Natural killer cell (primary cell): ENCODE measurements around the gene PALLD. TPM values are rescaled to one million over a fixed set of nuclear protein-coding genes. Genes with fewer than 3 reads are reported as not detected.

Experiments
- ATAC-seq, 3 donors: fragments of 150-1000 bp in 2 of 3; fragments of 200-7000 bp in 1 of 3; cut with Tn5 transposase; 1 replicate in 1 of 3; 2 replicates in 2 of 3; pipeline ENCODE4 v1.10.0; 2021; ENCODE audit warnings: mild to moderate bottlenecking in 2 of 3, moderate library complexity in 2 of 3
- DNase-seq, 2 donors: peaks; one replicate each; pipeline versions ENCODE4 v3.0.0 to v3.0.0-alpha.2; 2013 to 2021; ENCODE audit warnings: mixed read lengths in 1 of 2
- H3K27ac ChIP-seq: one replicate; pipeline ENCODE4 v1.5.1; 2013; ENCODE audit warnings: mild to moderate bottlenecking, low read length
- H3K27me3 ChIP-seq: one replicate; pipeline ENCODE4 v1.6.1; 2013; ENCODE audit warnings: low read length; ENCODE audit not compliant: control insufficient read depth, insufficient read depth
- H3K36me3 ChIP-seq: one replicate; pipeline ENCODE4 v1.6.1; 2013; ENCODE audit warnings: low read length; ENCODE audit not compliant: control insufficient read depth, insufficient read depth
- H3K4me1 ChIP-seq: one replicate; pipeline ENCODE4 v1.6.1; 2013; ENCODE audit warnings: low read length; ENCODE audit not compliant: control insufficient read depth, insufficient read depth
- H3K4me3 ChIP-seq: one replicate; pipeline ENCODE4 v1.5.1; 2013; ENCODE audit warnings: low read length
- H3K9me3 ChIP-seq: one replicate; pipeline ENCODE4 v1.6.1; 2013; ENCODE audit warnings: low read length; ENCODE audit not compliant: control insufficient read depth, insufficient read depth
- H3K27ac Mint-ChIP-seq, 2 donors: one replicate each; pipeline ENCODE4 v1.8.0; 2022; ENCODE audit warnings: mild to moderate bottlenecking in 2 of 2, mixed read lengths in 2 of 2, moderate library complexity in 1 of 2
- H3K27me3 Mint-ChIP-seq, 2 donors: one replicate each; pipeline ENCODE4 v1.8.0; 2022; ENCODE audit warnings: low read depth in 2 of 2, mixed read lengths in 2 of 2
- H3K36me3 Mint-ChIP-seq: one replicate; pipeline ENCODE4 v1.8.0; 2022; ENCODE audit warnings: mixed read lengths
- H3K4me1 Mint-ChIP-seq, 2 donors: one replicate each; pipeline ENCODE4 v1.8.0; 2022; ENCODE audit warnings: mixed read lengths in 2 of 2
- H3K4me3 Mint-ChIP-seq: one replicate; pipeline ENCODE4 v1.8.0; 2022; ENCODE audit warnings: mild to moderate bottlenecking, moderate library complexity, mixed read lengths
- H3K9me3 Mint-ChIP-seq, 2 donors: one replicate each; pipeline ENCODE4 v1.8.0; 2022; ENCODE audit warnings: mixed read lengths in 2 of 2
- whole genome bisulfite sequencing: methylation state at CpG from one replicate; pipeline ENCODE4 v1.1.7; 2013; ENCODE audit warnings: missing lambda C conversion rate; ENCODE audit not compliant: insufficient coverage; 5-methylcytosine and 5-hydroxymethylcytosine counted together
- intact Hi-C: fragments of 100-400 bp; cut with micrococcal nuclease; formaldehyde crosslinking; loops from one replicate; pipeline ENCODE4 v1.14.2; 2022
- total RNA-seq, 4 donors: library from RNA; stranded (reverse); fragments of 120-200 nt in 1 of 4; gene quantifications; one replicate each; pipeline versions ENCODE4 v1.2.3 to v1.2.4, GENCODE V29; 2013 to 2022
- TF ChIP-seq, protein P1 (sequence below): fragments of 200-600 bp; IDR thresholded peaks from one replicate; pipeline ENCODE4 v1.8.0; 2022; ENCODE audit warnings: antibody characterized with exemption

PALLD gene
- total RNA-seq, 3 donors from 2014 or later (not counting 1 experiment from before 2014, with no cell fraction given) = 15.1 to 25.4 (median 22.8) TPM

DNA sequence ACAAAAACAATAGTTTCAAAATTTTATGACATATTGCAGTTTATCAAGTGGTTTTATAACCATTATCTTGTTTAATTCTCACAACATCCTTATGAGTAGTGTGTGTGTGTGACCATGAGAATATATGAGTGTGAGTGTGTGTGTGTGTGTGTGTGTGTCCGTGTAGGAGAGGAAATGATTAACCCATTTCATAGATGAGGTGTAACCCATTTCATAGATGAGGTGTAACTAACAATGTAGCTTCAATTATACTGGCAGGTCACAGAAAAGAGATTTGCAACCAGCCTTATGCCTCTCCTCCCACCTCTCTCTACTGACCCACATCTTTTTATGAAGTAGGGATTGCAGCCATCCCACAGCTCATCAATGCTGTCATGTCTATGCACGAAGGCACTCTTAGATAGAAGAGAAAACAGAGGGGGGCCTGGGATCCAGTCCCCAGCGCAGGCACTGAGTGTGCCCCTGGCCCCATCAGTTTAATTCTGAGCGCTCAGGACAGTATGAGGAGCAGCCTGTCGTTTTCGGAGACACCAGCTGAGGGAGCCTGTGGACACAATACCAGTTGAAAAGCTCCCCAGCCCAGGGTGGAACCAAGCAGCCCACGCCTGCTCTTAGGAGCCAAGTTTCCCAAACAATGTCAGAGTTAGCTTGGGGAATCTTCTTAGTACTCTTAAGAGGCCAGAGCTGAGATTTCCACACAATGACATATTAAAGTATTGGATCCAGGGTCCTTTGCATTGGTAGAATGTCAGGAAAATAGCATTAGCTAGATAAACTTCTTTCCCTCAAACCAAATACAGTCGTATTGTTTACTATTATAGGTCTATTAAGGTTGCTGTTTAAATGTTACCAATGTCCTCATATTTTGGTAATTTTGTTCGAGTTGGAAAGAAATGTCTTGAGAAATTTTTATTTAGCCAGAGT is 88.6 kb downstream of the PALLD start:
- peak in 1 of 2 donors; percentile 23 for DNase-seq
- ATAC-seq = peak in 2 of 3 donors; percentile 47 to 73
- H3K27ac Mint-ChIP-seq = no peak overlapping the region
- peaks cover 2% of the 10 kb centered on the region for H3K27me3 ChIP-seq
- H3K4me1 Mint-ChIP-seq = no peaks in the 10 kb centered on the region
- H3K27ac ChIP-seq = no peak overlapping the region
- no peaks in the 10 kb centered on the region for H3K9me3 Mint-ChIP-seq
- H3K36me3 ChIP-seq = no peaks in the 10 kb centered on the region
- 33% methylated on average over 7 of the region's 9 CpGs for WGBS
- no peaks in the 10 kb centered on the region for H3K4me1 ChIP-seq
- no peaks in the 10 kb centered on the region for H3K9me3 ChIP-seq
- peaks cover 0 to 27% of the 10 kb centered on the region in 2 donors for H3K27me3 Mint-ChIP-seq
- H3K36me3 Mint-ChIP-seq = no peaks in the 10 kb centered on the region
- TF ChIP-seq, protein P1, sequence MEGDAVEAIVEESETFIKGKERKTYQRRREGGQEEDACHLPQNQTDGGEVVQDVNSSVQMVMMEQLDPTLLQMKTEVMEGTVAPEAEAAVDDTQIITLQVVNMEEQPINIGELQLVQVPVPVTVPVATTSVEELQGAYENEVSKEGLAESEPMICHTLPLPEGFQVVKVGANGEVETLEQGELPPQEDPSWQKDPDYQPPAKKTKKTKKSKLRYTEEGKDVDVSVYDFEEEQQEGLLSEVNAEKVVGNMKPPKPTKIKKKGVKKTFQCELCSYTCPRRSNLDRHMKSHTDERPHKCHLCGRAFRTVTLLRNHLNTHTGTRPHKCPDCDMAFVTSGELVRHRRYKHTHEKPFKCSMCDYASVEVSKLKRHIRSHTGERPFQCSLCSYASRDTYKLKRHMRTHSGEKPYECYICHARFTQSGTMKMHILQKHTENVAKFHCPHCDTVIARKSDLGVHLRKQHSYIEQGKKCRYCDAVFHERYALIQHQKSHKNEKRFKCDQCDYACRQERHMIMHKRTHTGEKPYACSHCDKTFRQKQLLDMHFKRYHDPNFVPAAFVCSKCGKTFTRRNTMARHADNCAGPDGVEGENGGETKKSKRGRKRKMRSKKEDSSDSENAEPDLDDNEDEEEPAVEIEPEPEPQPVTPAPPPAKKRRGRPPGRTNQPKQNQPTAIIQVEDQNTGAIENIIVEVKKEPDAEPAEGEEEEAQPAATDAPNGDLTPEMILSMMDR = no peak
- H3K4me3 ChIP-seq = no peak overlapping the region
- no peak overlapping the region for H3K4me3 Mint-ChIP-seq
- intact Hi-C loops = no loop called here

DNA sequence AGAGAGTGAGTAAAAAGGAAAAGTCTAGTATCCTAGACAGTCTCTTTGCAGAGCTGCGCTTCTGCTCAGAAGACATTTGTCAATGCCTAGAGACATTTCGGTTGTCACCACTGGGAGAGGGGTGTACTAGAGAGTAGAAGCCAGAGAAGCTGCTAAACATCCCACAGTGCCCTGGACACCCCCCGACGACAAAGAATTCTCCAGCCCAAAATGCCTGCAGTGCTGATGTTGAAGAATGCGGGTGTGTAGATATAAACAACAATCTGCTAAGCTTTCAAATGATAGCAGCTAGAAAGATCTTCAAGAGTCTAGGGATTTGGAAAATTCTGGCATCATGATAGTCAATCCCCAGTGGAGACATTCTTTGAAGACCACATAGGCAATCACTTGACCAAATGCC is 90.1 kb downstream of the PALLD start:
- H3K4me3 ChIP-seq = no peak overlapping the region
- H3K36me3 ChIP-seq = no peaks in the 10 kb centered on the region
- WGBS = 98% methylated on average over 5 of the region's 5 CpGs
- H3K9me3 ChIP-seq = no peaks in the 10 kb centered on the region
- ATAC-seq = no peak
- Mint-ChIP-seq H3K4me3 (no peak overlapping the region), H3K27me3 (peaks cover 0 to 23% of the 10 kb centered on the region in 2 donors), H3K9me3 (no peaks in the 10 kb centered on the region), H3K4me1 (no peaks in the 10 kb centered on the region), H3K36me3 (no peaks in the 10 kb centered on the region), H3K27ac (no peak overlapping the region)
- TF ChIP-seq, protein P1 = no peak
- peaks cover 2% of the 10 kb centered on the region for H3K27me3 ChIP-seq
- no peaks in the 10 kb centered on the region for H3K4me1 ChIP-seq
- H3K27ac ChIP-seq = no peak overlapping the region
- intact Hi-C loops = no loop called here
- DNase-seq = no peak

DNA sequence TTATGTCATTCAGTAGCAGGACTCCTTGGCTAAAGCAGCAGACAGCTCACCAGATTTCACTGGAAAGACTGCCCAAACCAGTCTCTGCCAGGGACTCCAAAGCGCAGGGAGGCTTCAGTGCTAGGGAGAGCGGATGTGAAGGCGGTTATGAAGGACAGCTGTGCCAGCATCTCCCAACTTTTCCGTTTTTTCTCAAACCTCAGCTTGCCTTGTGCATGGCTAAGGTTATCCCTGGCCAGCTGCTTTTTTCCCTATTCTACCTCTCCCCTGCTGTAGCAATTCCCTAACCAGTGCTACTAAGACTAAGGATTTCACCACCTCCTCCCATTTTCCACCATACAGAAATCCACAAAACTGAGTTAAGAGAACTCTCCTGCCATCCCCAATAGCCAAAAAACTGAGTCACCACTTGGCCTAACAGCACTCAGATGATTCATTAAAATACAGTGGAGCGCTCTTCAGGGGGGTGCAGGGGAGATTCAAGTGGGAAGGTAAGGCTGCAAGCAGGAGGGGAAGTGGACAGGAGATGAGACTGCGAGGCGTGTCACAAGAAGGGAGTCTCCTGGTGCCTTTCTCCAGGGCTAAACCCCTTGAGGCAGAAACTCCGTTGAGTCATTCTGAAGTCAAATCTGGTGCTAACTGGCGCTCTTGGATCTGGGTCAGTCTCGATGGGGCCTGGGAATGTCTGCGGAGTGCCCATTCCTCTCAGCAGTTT is 90.7 kb downstream of the PALLD start:
- H3K27ac ChIP-seq = no peak overlapping the region
- WGBS = 85% methylated on average over 11 of the region's 11 CpGs
- peaks cover 0 to 17% of the 10 kb centered on the region in 2 donors for H3K27me3 Mint-ChIP-seq
- TF ChIP-seq, protein P1 = no peak
- no peak overlapping the region for H3K4me3 ChIP-seq
- no peak overlapping the region for H3K4me3 Mint-ChIP-seq
- H3K4me1 ChIP-seq = no peaks in the 10 kb centered on the region
- DNase-seq (no peak), ATAC-seq (no peak)
- H3K36me3 Mint-ChIP-seq = no peaks in the 10 kb centered on the region
- H3K27me3 ChIP-seq = peaks cover 2% of the 10 kb centered on the region
- no peaks in the 10 kb centered on the region for H3K36me3 ChIP-seq
- no peaks in the 10 kb centered on the region for H3K9me3 ChIP-seq
- H3K9me3 Mint-ChIP-seq = no peaks in the 10 kb centered on the region
- H3K27ac Mint-ChIP-seq = no peak overlapping the region
- H3K4me1 Mint-ChIP-seq = no peaks in the 10 kb centered on the region
- intact Hi-C loops = no loop called here
